HCT116 (cell line): ENCODE results near the gene PADI4. TPM values are rescaled to one million over a fixed set of nuclear protein-coding genes. Genes with fewer than 3 reads are reported as not detected.

Experiments
- ATAC-seq: fragments of 200-7000 bp; cut with Tn5 transposase; 2 replicates; pipeline ENCODE4 v1.9.1; 2020; ENCODE audit warnings: mild to moderate bottlenecking, moderate library complexity
- BruUV-seq: library from RNA; stranded (reverse); fragments of 400-500 nt; replicated peaks from 2 replicates; lab custom pipeline; 2021; lab: Mats Ljungman, UMichigan
- CTCF ChIA-PET: fragments of 300-600 bp; sonication (Branson Sonifier 250); formaldehyde crosslinking; loops from one replicate; lab custom pipeline; 2021; ENCODE audit warnings: antibody characterized with exemption; lab: Charles Lee
- POLR2A ChIA-PET: fragments of 300-600, 350-600 bp; sonication (Branson Sonifier 250); formaldehyde crosslinking; loops from one replicate; lab custom pipeline; 2021; ENCODE audit warnings: antibody characterized with exemption; lab: Charles Lee
- RAD21 ChIA-PET, 2 experiments: fragments of 300-600 bp; sonication (Branson Sonifier 250); formaldehyde crosslinking; loops; one replicate each; lab custom pipeline; 2023; ENCODE audit warnings: low total read pairs in 2 of 2; ENCODE audit not compliant: uncharacterized antibody in 2 of 2, unreplicated experiment in 2 of 2, low non-redundant PET in 1 of 2; lab: Charles Lee
- DNase-seq: peaks from one replicate; pipeline ENCODE4 v3.0.0-alpha.2; 2010; ENCODE audit warnings: low read depth, low spot score
- H2AFZ ChIP-seq: fragments of 200-600 bp; shearing (Covaris generic), sonication (generic); 2 replicates; pipeline ENCODE4 v1.6.1; 2017; ENCODE audit warnings: low read depth, mixed run types, mixed read lengths, antibody characterized with exemption, low read length; ENCODE audit not compliant: poor library complexity, severe bottlenecking
- H3K27ac ChIP-seq: 2 replicates; pipeline ENCODE4 v1.5.1; 2012; ENCODE audit warnings: low read depth, low read length
- H3K27me3 ChIP-seq: fragments of 200-600 bp; sonication (generic); 2 replicates; pipeline ENCODE4 v1.6.1; 2016; ENCODE audit warnings: mixed run types, low read length, mixed read lengths; ENCODE audit not compliant: insufficient read depth
- H3K36me3 ChIP-seq, 2 experiments: fragments of 200-500 bp in 1 of 2; fragments of 200-600 bp in 1 of 2; sonication (Bioruptor generic) in 1 of 2; sonication (generic) in 1 of 2; 2 replicates each; pipeline versions ENCODE4 v1.5.1 to v1.6.1; 2014 to 2016; ENCODE audit warnings: low read length in 2 of 2, inconsistent platforms in 1 of 2, mixed read lengths in 1 of 2, mixed run types in 1 of 2; ENCODE audit not compliant: insufficient read depth in 2 of 2, control insufficient read depth in 1 of 2
- H3K4me1 ChIP-seq, 2 experiments: fragments of 200-600 bp in 1 of 2; sonication (generic) in 1 of 2; 2 replicates each; pipeline versions ENCODE4 v1.5.1 to v1.6.1; 2012 to 2017; ENCODE audit warnings: low read length in 2 of 2, inconsistent platforms in 1 of 2, mild to moderate bottlenecking in 1 of 2, mixed read lengths in 1 of 2, mixed run types in 1 of 2, moderate library complexity in 1 of 2; ENCODE audit not compliant: insufficient read depth in 2 of 2, control insufficient read depth in 1 of 2
- H3K4me2 ChIP-seq: fragments of 200-600 bp; sonication (generic); 2 replicates; pipeline ENCODE4 v1.6.1; 2017; ENCODE audit warnings: mixed run types, low read length, mixed read lengths
- H3K4me3 ChIP-seq, 2 experiments: fragments of 200-600 bp in 1 of 2; sonication (generic) in 1 of 2; replicated peaks in 1 of 2; 2 replicates each; pipeline ENCODE4 v1.5.1; 2011 to 2016; ENCODE audit warnings: low read length in 2 of 2, control low read depth in 1 of 2, low read depth in 1 of 2, mild to moderate bottlenecking in 1 of 2, mixed read lengths in 1 of 2, mixed run types in 1 of 2
- H3K79me2 ChIP-seq: fragments of 200-600 bp; sonication (generic); 2 replicates; pipeline ENCODE4 v1.6.1; 2017; ENCODE audit warnings: mild to moderate bottlenecking, mixed run types, low read length, moderate library complexity, mixed read lengths; ENCODE audit not compliant: insufficient read depth
- H3K9ac ChIP-seq: fragments of 200-600 bp; sonication (generic); 2 replicates; pipeline ENCODE4 v1.6.1; 2016; ENCODE audit warnings: low read length, mixed read lengths
- H3K9me2 ChIP-seq: fragments of 200-600 bp; sonication (generic), shearing (Covaris generic); 2 replicates; pipeline ENCODE4 v1.6.1; 2017; ENCODE audit warnings: mixed run types, mild to moderate bottlenecking, moderate library complexity; ENCODE audit not compliant: insufficient read depth
- H3K9me3 ChIP-seq, 2 experiments: fragments of 200-500 bp in 1 of 2; fragments of 200-600 bp in 1 of 2; sonication (Bioruptor generic) in 1 of 2; sonication (generic) in 1 of 2; 2 replicates each; pipeline ENCODE4 v1.6.1; 2014 to 2017; ENCODE audit warnings: low read length in 2 of 2, mixed read lengths in 2 of 2, inconsistent platforms in 1 of 2, low read depth in 1 of 2, mild to moderate bottlenecking in 1 of 2, mixed run types in 1 of 2, moderate library complexity in 1 of 2; ENCODE audit not compliant: control insufficient read depth in 1 of 2, insufficient read depth in 1 of 2
- H4K20me1 ChIP-seq: fragments of 200-600 bp; sonication (generic), shearing (Covaris generic); 2 replicates; pipeline ENCODE4 v1.6.1; 2017; ENCODE audit warnings: mixed run types, mild to moderate bottlenecking, moderate library complexity; ENCODE audit not compliant: insufficient read depth
- ELF1 ChIP-seq: IDR thresholded peaks from 2 replicates; pipeline ENCODE4 v1.6.1; 2012; ENCODE audit warnings: low read depth, borderline replicate concordance
- EZH2 ChIP-seq: fragments of 200-600 bp; sonication (generic); IDR thresholded peaks from 2 replicates; pipeline ENCODE4 v1.6.1; 2017; ENCODE audit warnings: antibody characterized with exemption, mixed run types
- JUND ChIP-seq: IDR thresholded peaks from 2 replicates; pipeline ENCODE4 v1.6.1; 2012
- POLR2A ChIP-seq: IDR thresholded peaks from 2 replicates; pipeline ENCODE4 v1.7.0; 2011; ENCODE audit warnings: borderline replicate concordance; ENCODE audit not compliant: insufficient read depth, insufficient read length; ENCODE audit errors: extremely low read depth
- TCF7L2 ChIP-seq: IDR thresholded peaks from 2 replicates; pipeline ENCODE4 v1.7.0; 2011; ENCODE audit warnings: borderline replicate concordance, inconsistent platforms; ENCODE audit not compliant: insufficient read depth, insufficient read length; ENCODE audit errors: extremely low read depth
- YY1 ChIP-seq: IDR thresholded peaks from 2 replicates; pipeline ENCODE4 v1.6.1; 2011; ENCODE audit warnings: low read length, low read depth, moderate library complexity, mild to moderate bottlenecking; ENCODE audit not compliant: insufficient replicate concordance; ENCODE audit errors: extremely low read depth
- intact Hi-C: fragments of 100-400 bp; cut with micrococcal nuclease; formaldehyde crosslinking; loops from 2 replicates; pipeline ENCODE4 v1.10.0; 2022
- total RNA-seq: library from RNA; stranded (reverse); gene quantifications from one replicate; pipeline ENCODE4 v1.2.1, GENCODE V29; 2021; ENCODE audit not compliant: unreplicated experiment
- TF ChIP-seq, protein P1 (sequence below): IDR thresholded peaks from 2 replicates; pipeline ENCODE4 v1.6.1; 2012

PADI4 gene
- total RNA-seq, 1 experiment from 2014 or later = 0.44 TPM

DNA sequence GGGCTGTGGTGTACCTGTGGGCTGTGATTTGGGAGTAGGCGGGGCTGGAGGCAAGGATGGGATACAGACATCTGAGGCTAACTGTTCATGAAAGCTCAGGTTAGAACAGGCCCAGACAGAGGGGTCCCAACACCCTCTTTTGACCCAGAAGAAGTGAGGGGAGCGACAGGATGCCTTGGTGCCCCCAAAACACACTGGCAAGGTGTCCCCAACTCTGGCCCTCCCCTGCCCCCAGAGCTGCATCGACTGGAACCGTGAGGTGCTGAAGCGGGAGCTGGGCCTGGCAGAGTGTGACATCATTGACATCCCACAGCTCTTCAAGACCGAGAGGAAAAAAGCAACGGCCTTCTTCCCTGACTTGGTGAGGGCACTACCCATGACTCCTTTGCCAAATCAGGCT lies 27.6 kb upstream of the PADI4 start:
- ChIA-PET POLR2A (no interaction called here), RAD21 (interaction anchor here in 1 of 2 experiments (0.5 kb wide), 1 partner anchor 329 kb away, joined by 3 read pairs; no protein-coding TSS in a partner anchor), CTCF (no interaction called here)
- TF ChIP-seq POLR2A (no peak), EZH2 (no peak), ELF1 (no peak), YY1 (no peak), TCF7L2 (no peak)
- Histone ChIP-seq H3K9me3 (no peaks in the 10 kb centered on the region), H3K27ac (no peak overlapping the region), H3K79me2 (no peaks in the 10 kb centered on the region), H3K36me3 (no peaks in the 10 kb centered on the region), H2AFZ (no peak overlapping the region), H3K4me1 (no peaks in the 10 kb centered on the region), H3K4me3 (no peak overlapping the region), H3K9ac (no peak overlapping the region), H4K20me1 (no peaks in the 10 kb centered on the region), H3K9me2 (no peaks in the 10 kb centered on the region), H3K27me3 (peaks cover 3% of the 10 kb centered on the region; the same call in 1 of the 2 replicates), H3K4me2 (no peak overlapping the region)
- DNase-seq (no peak), ATAC-seq (no peak)
- intact Hi-C loops = no loop called here
- BruUV-seq = no TSS peak

DNA sequence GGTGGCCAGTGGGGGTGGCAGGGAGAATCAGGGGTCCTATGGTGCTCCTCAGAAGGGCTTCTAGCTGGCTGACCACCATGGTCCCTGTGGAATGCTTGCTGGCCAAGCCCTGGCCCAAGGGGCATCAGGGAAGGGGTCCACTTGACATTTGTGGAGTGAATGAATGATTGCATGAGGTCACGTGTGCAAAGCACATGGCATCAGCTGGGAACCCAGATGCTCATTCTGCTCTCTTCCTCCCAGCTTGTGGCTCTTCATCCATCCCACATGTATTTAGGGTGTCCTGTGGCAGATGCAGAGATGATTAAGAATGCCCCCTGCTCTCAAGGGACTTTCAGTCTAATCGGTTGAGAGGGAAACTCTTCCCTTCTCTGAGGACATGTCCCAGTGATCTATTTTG lies 27.1 kb upstream of the PADI4 start:
- ChIA-PET POLR2A (no interaction called here), CTCF (no interaction called here), RAD21 (interaction anchor here in 1 of 2 experiments (0.5 kb wide), 1 partner anchor 329 kb away, joined by 3 read pairs; no protein-coding TSS in a partner anchor)
- ATAC-seq = no peak
- no peaks in the 10 kb centered on the region for H3K9me3 ChIP-seq
- H3K36me3 ChIP-seq = no peaks in the 10 kb centered on the region
- H3K4me1 ChIP-seq = no peaks in the 10 kb centered on the region
- no peak overlapping the region for H3K27ac ChIP-seq
- TF ChIP-seq, protein P1, sequence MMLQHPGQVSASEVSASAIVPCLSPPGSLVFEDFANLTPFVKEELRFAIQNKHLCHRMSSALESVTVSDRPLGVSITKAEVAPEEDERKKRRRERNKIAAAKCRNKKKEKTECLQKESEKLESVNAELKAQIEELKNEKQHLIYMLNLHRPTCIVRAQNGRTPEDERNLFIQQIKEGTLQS = no peak
- TF ChIP-seq YY1 (no peak), JUND (no peak)
- no peaks in the 10 kb centered on the region for H3K9me2 ChIP-seq
- H3K79me2 ChIP-seq = no peaks in the 10 kb centered on the region
- DNase-seq = no peak
- no peak overlapping the region for H3K4me2 ChIP-seq
- intact Hi-C loops = no loop called here
- no peak overlapping the region for H2AFZ ChIP-seq
- H3K4me3 ChIP-seq = no peak overlapping the region
- no peak overlapping the region for H3K9ac ChIP-seq
- BruUV-seq = no TSS peak
- peaks cover 3% of the 10 kb centered on the region; the same call in 1 of the 2 replicates for H3K27me3 ChIP-seq
- H4K20me1 ChIP-seq = no peaks in the 10 kb centered on the region
